SK-MEL-5 (cell line): ENCODE measurements around the gene NDFIP1. TPM values are rescaled to one million over a fixed set of nuclear protein-coding genes. Genes with fewer than 3 reads are reported as not detected.

ENCODE experiments used
- DNase-seq: peaks from one replicate; pipeline ENCODE4 v3.0.0-alpha.2; 2016; ENCODE audit warnings: low read depth, low spot score
- in situ Hi-C: cut with HindIII; loops from 2 replicates; pipeline ENCODE4 v1.10.0; 2016; ENCODE audit warnings: low sequenced_read_pairs, high pct_unique_total_duplicates, low pct_unique_long_range_greater_than_20kb
- total RNA-seq: library from RNA; depleted of rRNA; stranded (reverse); fragments of >200 nt; shearing (Covaris generic); gene quantifications from 2 replicates; pipeline ENCODE4 v1.2.3, GENCODE V29; 2014; rRNA removed

Gene NDFIP1
- total RNA-seq, 1 experiment from 2014 or later, result 41.8 TPM

GRCh38 chr5:142189813-142190212, 81.2 kb downstream of the NDFIP1 start:
- in situ Hi-C loops, result no loop called here
- no peak for DNase-seq

DNA sequence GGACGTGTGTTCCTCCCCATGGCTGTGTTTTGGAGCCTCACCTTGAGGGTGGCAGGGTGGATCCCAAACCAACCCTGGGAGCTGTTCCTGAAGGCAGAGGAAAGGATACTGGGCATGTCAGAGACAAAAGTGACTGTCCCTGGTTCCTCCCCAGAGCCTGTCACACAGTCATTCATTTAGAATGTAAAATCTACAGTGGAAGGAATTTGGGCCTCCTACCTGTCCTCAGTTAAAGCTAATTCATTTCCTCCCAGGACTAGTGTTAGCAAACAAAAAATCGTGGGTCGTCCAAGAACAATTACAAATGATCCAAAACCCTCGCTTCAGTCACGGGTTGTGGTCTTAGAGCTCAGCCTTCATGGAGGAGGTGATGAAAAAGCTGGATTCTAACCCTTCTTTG, 83.2 kb downstream of the NDFIP1 start:
- in situ Hi-C loops, result no loop called here
- DNase-seq, result no peak

GRCh38 chr5:142192286-142193113, 83.9 kb downstream of the NDFIP1 start:
- DNase-seq, result no peak
- in situ Hi-C loops, result no loop called here

GRCh38 chr5:142193114-142193428, 84.5 kb downstream of the NDFIP1 start:
- DNase-seq, result no peak
- in situ Hi-C loops, result no loop called here

DNA sequence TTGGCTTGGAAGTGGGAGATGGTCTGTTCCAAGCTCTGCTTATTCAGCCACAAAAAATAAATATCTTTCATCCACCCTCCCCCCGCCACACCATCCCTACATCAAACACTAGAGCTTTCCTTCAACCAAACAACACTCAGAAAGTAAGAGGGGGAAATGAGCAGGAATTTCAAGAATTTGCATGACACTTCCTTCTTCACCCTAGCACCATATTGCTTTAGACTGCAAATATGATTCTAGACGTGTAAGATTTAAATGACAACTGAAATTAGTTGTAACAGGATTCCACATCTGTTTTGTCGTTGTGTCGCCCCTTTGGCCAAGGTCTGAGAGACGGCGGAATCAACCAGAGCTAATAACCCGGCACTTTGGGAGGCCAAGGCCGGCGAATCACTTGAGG, 88.5 kb downstream of the NDFIP1 start:
- in situ Hi-C loops, result no loop called here
- DNase-seq, result no peak

DNA sequence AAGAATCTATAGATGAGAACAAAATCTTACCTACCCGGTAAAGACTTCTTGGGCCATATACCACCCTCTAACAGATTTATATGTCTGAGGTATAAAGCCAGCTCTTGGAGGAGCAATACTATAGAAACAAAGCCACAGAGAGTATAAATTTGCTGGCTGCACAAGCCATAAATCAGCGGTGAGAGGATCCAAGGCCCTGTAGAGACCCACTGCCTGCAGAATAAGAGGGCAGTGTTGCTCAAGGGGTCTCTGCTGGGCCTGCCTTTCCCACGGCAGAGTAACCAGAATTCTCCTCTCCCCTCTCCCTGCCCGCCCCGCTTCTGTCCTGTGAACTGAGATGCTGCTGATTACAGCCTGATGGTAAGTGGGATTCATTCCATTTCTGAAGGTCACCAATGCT, 89.2 kb downstream of the NDFIP1 start:
- in situ Hi-C loops, result no loop called here
- no peak for DNase-seq

GRCh38 chr5:142199388-142199787, 90.8 kb downstream of the NDFIP1 start:
- in situ Hi-C loops, result no loop called here
- no peak for DNase-seq

DNA sequence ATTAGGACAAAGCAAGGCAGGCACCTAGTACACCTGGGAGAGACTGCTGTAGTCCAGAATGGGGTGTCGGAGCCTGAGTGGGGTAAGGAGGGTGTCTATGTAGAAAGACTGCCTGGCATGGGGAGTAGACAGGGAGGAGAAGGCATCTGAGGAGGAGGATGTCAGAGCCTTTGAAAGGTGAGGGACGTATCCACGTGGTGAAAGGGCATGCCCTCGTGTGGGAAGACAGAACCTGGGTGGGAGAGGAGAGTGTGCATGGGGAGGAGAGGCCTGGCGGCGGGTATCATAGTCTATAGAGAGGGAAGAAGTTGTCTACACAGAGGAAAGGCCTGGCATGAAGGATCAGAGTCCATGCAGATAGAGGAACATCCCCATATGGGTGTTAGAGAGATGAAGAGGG, 91.8 kb downstream of the NDFIP1 start:
- in situ Hi-C loops, result no loop called here
- DNase-seq, result no peak

GRCh38 chr5:142201471-142201887, 92.9 kb downstream of the NDFIP1 start:
- in situ Hi-C loops, result no loop called here
- no peak for DNase-seq

DNA sequence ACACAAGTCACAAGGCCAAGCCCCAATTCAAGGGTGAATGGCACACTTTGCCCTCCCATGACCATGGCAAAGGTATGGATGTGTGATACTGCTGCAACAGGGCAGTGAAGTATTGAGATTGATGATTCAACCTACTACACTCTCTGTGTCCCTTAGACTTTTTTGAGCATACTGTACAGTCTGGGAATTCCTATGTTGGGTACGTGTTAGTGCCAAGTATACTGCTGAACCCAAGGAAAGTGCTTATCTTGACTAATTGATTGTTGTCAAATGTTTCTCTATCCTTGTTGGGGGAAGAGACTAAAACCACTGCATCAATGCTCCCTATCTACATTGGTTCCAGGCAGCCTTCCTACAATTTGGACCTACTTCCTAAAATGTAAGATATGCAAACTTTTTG, 93.7 kb downstream of the NDFIP1 start:
- no peak for DNase-seq

More for the DNA sequence above, 93.7 kb downstream of the NDFIP1 start:
- in situ Hi-C loops, result no loop called here

Other genes with a start within 250 kb of the NDFIP1 start
- 1.3 and 2.7 TPM in 2 replicates for gene PCDH1, start 230.4 kb upstream of the NDFIP1 start, total RNA-seq
- 67.1 and 74.3 TPM in 2 replicates for gene DELE1, start 184.9 kb upstream of the NDFIP1 start, total RNA-seq
- not detected in 2 replicates for gene PCDH12, start 150.6 kb upstream of the NDFIP1 start, total RNA-seq
- 213 and 228 TPM in 2 replicates for gene RNF14, start 139.7 kb upstream of the NDFIP1 start, total RNA-seq
- gene GNPDA1, start 95.8 kb upstream of the NDFIP1 start, total RNA-seq, result 206 and 211 TPM in 2 replicates
- gene SPRY4, start 216.2 kb downstream of the NDFIP1 start, total RNA-seq, result 27.0 and 33.6 TPM in 2 replicates